Measurements from ENCODE around the gene IARS2. TPM values are rescaled to one million over a fixed set of nuclear protein-coding genes. Genes with fewer than 3 reads are reported as not detected.

The IARS2 gene
- total and polyA plus RNA-seq, 2 donors (not counting 3 experiments of a cell fraction or from before 2014, with no cell fraction given): 15.5 to 62.8 TPM

GRCh38 chr1:220067269-220068204 is 26.4 kb upstream of the IARS2 start:
- no peaks in the 10 kb centered on the region for H3K9me3 ChIP-seq (replicated peaks; ENCODE audit: control insufficient read depth, insufficient read depth, low read length)
- no peak for DNase-seq (ENCODE audit: low read depth, low spot score)
- H3K4me3 ChIP-seq (replicated peaks in 1 of 3; ENCODE audit: insufficient read depth in 1 of 3, low read depth in 1 of 3, low read length in 3 of 3): no peak overlapping the region
- no peak overlapping the region for H3K4me2 ChIP-seq (ENCODE audit: insufficient read depth, low read length)
- no peaks in the 10 kb centered on the region for H4K20me1 ChIP-seq (replicated peaks; ENCODE audit: control insufficient read depth, extremely low read depth, insufficient read depth, low read length)
- ChIA-PET POLR2A (no interaction called here), CTCF (interaction anchor here (0.8 to 1.0 kb wide), 2 partner anchors 22 to 46 kb away, joined by 3 read pairs; partner anchors contain the start of gene BPNT1)
- no peak overlapping the region for H3K9ac ChIP-seq (replicated peaks; ENCODE audit: extremely low read depth, insufficient read depth, low read length)
- no peak for TF ChIP-seq EZH2 (IDR thresholded peaks at IDR 0.05; ENCODE audit: borderline replicate concordance, low read depth, low read length, severe bottlenecking)
- TF ChIP-seq MAX (IDR thresholded peaks at IDR 0.05; ENCODE audit: insufficient read depth, insufficient read length): no peak
- peak; percentile 62 for TF ChIP-seq JUN (IDR thresholded peaks at IDR 0.05; ENCODE audit: borderline replicate concordance, insufficient read depth, insufficient read length, low read depth)
- peak; percentile 61 for TF ChIP-seq FOS (IDR thresholded peaks at IDR 0.05; ENCODE audit: borderline replicate concordance, insufficient read depth, low read length)
- no peak for TF ChIP-seq CTCF (IDR thresholded peaks at IDR 0.05; ENCODE audit: extremely low read depth in 1 of 2, insufficient read depth in 1 of 2, low read depth in 1 of 2, low read length in 2 of 2)
- H3K27ac ChIP-seq (ENCODE audit: insufficient read depth, low read depth, low read length): no peak overlapping the region
- no peaks in the 10 kb centered on the region for H3K9me1 ChIP-seq (replicated peaks; ENCODE audit: control insufficient read depth, extremely low read depth, insufficient read depth, low read length)
- H3K27me3 ChIP-seq (ENCODE audit: control insufficient read depth in 2 of 2, insufficient read depth in 2 of 2, low read length in 2 of 2): no peaks in the 10 kb centered on the region
- H3K36me3 ChIP-seq (ENCODE audit: control insufficient read depth in 2 of 2, extremely low read depth in 1 of 2, insufficient read depth in 2 of 2, low read length in 2 of 2): peaks cover 3 to 7% of the 10 kb centered on the region in 2 experiments
- dilution Hi-C loops (cut with MboI; ENCODE audit: extremely low pct_ligation_motif_present, low sequenced_read_pairs): no loop called here
- peaks cover 4% of the 10 kb centered on the region for H3K4me1 ChIP-seq (ENCODE audit: control insufficient read depth, extremely low read depth, insufficient read depth, low read length)
- no peak for FAIRE-seq
- BruUV-seq (replicated peaks): no TSS peak
- intact Hi-C loops (cut with micrococcal nuclease): no loop called here
- H3K79me2 ChIP-seq (ENCODE audit: control insufficient read depth, insufficient read depth, low read length): no peaks in the 10 kb centered on the region
- no peak overlapping the region for H2AFZ ChIP-seq (ENCODE audit: low read depth, low read length)

All from endothelial cell of umbilical vein (primary cell).